ENCODE data around the gene MMAA. TPM values are rescaled to one million over a fixed set of nuclear protein-coding genes. Genes with fewer than 3 reads are reported as not detected.

Gene MMAA
- total and polyA plus RNA-seq, 9 of the 15 experiments (the other 6 are each of a cell fraction or from before 2014, with no cell fraction given) = 0.86 to 2.3 (median 1.4) TPM

- TF ChIP-seq ZNF407 (IDR thresholded peaks at IDR 0.05; ENCODE audit: low read depth) (peak; percentile 65; the same call in 1 of the 2 replicates), KAT7 (CRISPR knock-in tag; IDR thresholded peaks at IDR 0.05; ENCODE audit: borderline replicate concordance) (no peak), NFE2L1 (tag; IDR thresholded peaks at IDR 0.05; ENCODE audit: borderline replicate concordance, low read depth) (no peak), ZBTB9 (CRISPR knock-in tag; IDR thresholded peaks at IDR 0.05) (peak; percentile 98), IRF9 (tag; IDR thresholded peaks at IDR 0.05) (no peak), ZNF282 (CRISPR knock-in tag; IDR thresholded peaks at IDR 0.05) (0 out of 2 replicates have a peak, but pooled peaks have one; percentile 36), FOXJ3 (CRISPR knock-in tag; IDR thresholded peaks at IDR 0.05) (no peak), NEUROD1 (IDR thresholded peaks at IDR 0.05; ENCODE audit: borderline replicate concordance, low read depth, low read length, partially characterized antibody) (peak; percentile 60), NCOA6 (IDR thresholded peaks at IDR 0.05) (peak; percentile 61; the same call in 1 of the 2 replicates), BCLAF1 (IDR thresholded peaks at IDR 0.05; ENCODE audit: borderline replicate concordance in 1 of 2, control insufficient read depth in 1 of 2, low read depth in 2 of 2, low read length in 1 of 2) (0 out of 4 replicates have a peak, but pooled peaks of 1 of the 2 experiments have one; percentile 68), ZNF561 (CRISPR knock-in tag; conservative IDR thresholded peaks at IDR 0.05) (no peak), HMGN3 (IDR thresholded peaks at IDR 0.05; ENCODE audit: borderline replicate concordance, extremely low read depth, insufficient read length, low read depth, low read length) (peak; percentile 88)
Observed at GRCh38 chr4:145618932-145619638, at the start of gene MMAA (continued).
